PC-9 (cell line): Measurements from ENCODE around the gene MFRP. TPM values are rescaled to one million over a fixed set of nuclear protein-coding genes. Genes with fewer than 3 reads are reported as not detected.

Experiments used
- BruUV-seq: library from RNA; stranded (reverse); fragments of 400-500 nt; replicated peaks from 2 replicates; lab custom pipeline; 2021; lab: Mats Ljungman, UMichigan
- CTCF ChIA-PET: fragments of 300-600 bp; sonication (Branson Sonifier 250); formaldehyde crosslinking; loops from one replicate; lab custom pipeline; 2022; ENCODE audit warnings: antibody characterized with exemption; lab: Charles Lee
- POLR2A ChIA-PET: fragments of 300-600 bp; sonication (Branson Sonifier 250); formaldehyde crosslinking; loops from one replicate; lab custom pipeline; 2022; ENCODE audit warnings: antibody characterized with exemption; ENCODE audit not compliant: unreplicated experiment; lab: Charles Lee
- DNase-seq, 2 experiments: peaks; one replicate each; pipeline versions ENCODE4 v3.0.0 to v3.0.0-alpha.2; 2015 to 2022; ENCODE audit warnings: mixed read lengths in 1 of 2
- H2AFZ ChIP-seq: fragments of 200-600 bp; sonication (generic); 2 replicates; pipeline ENCODE4 v1.8.1; 2017; ENCODE audit warnings: antibody characterized with exemption
- H3F3A ChIP-seq: fragments of 200-600 bp; sonication (generic); 2 replicates; pipeline ENCODE4 v1.8.1; 2017; ENCODE audit warnings: antibody characterized with exemption, mild to moderate bottlenecking, low read depth; ENCODE audit not compliant: insufficient read depth
- H3K27ac ChIP-seq: fragments of 200-600 bp; sonication (generic); 2 replicates; pipeline ENCODE4 v1.6.1; 2016; ENCODE audit warnings: mixed run types
- H3K27me3 ChIP-seq: fragments of 200-600 bp; sonication (generic); 2 replicates; pipeline ENCODE4 v1.6.1; 2016; ENCODE audit warnings: low read depth, mixed run types; ENCODE audit not compliant: insufficient read depth
- H3K36me3 ChIP-seq: fragments of 200-600 bp; sonication (generic); 2 replicates; pipeline ENCODE4 v1.6.1; 2016; ENCODE audit warnings: low read depth, mixed run types
- H3K4me1 ChIP-seq: fragments of 200-600 bp; sonication (generic); replicated peaks from 2 replicates; pipeline ENCODE4 v1.6.1; 2016; ENCODE audit warnings: mixed run types; ENCODE audit not compliant: insufficient read depth
- H3K4me2 ChIP-seq: fragments of 200-600 bp; sonication (generic); 2 replicates; pipeline ENCODE4 v1.6.1; 2017; ENCODE audit warnings: mixed run types
- H3K4me3 ChIP-seq: fragments of 200-600 bp; sonication (generic); 2 replicates; pipeline ENCODE4 v1.6.1; 2016; ENCODE audit warnings: mixed run types
- H3K79me2 ChIP-seq: fragments of 200-600 bp; sonication (generic); 2 replicates; pipeline ENCODE4 v1.6.1; 2017; ENCODE audit warnings: low read depth, mixed run types
- H3K9me2 ChIP-seq: fragments of 200-600 bp; sonication (generic); 2 replicates; pipeline ENCODE4 v1.8.1; 2017; ENCODE audit warnings: mild to moderate bottlenecking; ENCODE audit not compliant: insufficient read depth
- H3K9me3 ChIP-seq: fragments of 200-600 bp; sonication (generic); 2 replicates; pipeline ENCODE4 v1.8.1; 2016; ENCODE audit warnings: low read depth; ENCODE audit not compliant: insufficient read depth
- H4K20me1 ChIP-seq: fragments of 200-600 bp; sonication (generic); 2 replicates; pipeline ENCODE4 v1.8.1; 2017; ENCODE audit not compliant: insufficient read depth
- EZH2 ChIP-seq: fragments of 200-600 bp; sonication (generic); IDR thresholded peaks from 2 replicates; pipeline ENCODE4 v1.8.0; 2017; ENCODE audit warnings: antibody characterized with exemption, low read depth
- intact Hi-C: fragments of 100-400 bp; cut with micrococcal nuclease; formaldehyde crosslinking; loops from one replicate; pipeline ENCODE4 v1.10.0; 2022; ENCODE audit not compliant: unreplicated experiment
- total RNA-seq: library from RNA; stranded (reverse); gene quantifications from 2 replicates; pipeline ENCODE4 v1.2.3, GENCODE V29; 2021
- TF ChIP-seq, protein P1 (sequence below): fragments of 200-600 bp; sonication (generic); conservative IDR thresholded peaks from 2 replicates; pipeline ENCODE4 v1.6.1; 2017; ENCODE audit warnings: mixed run types, antibody characterized with exemption, mild to moderate bottlenecking, moderate library complexity

The MFRP gene
- total RNA-seq, 1 experiment from 2014 or later, result not detected

DNA sequence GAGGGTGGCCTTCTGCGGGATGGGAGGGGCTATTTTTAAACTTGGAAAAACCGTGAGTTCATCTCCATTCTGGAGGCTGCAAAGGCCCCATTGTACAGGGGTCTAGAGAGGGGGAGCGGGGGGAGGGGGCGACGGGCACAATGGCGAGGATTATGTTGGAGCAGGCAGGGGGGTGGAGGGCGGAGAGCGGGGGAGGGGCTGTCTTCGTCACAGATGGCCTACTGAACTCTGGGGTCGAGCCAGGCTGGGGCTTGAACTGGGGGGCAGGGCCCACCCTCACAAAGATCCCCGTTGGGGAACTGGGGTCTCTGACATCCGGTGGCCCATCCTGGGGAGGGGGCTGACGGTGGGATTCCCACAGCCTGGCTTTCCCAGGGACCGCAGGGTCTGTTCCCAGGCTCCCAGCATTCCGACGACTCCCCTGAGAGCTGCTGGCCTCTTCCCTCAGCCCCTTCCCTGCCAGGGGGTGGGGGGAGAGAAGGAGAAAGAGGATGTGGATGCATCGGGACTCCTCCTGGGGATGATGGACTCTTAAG, 26.2 kb downstream of the MFRP start:
- Histone ChIP-seq H3K27me3 (peaks cover 20% of the 10 kb centered on the region), H2AFZ (no peak overlapping the region), H3K36me3 (no peaks in the 10 kb centered on the region), H3K79me2 (no peaks in the 10 kb centered on the region), H3F3A (peaks cover 25% of the 10 kb centered on the region; the same call in 1 of the 2 replicates), H3K27ac (no peak overlapping the region), H3K4me1 (peaks cover 41% of the 10 kb centered on the region), H3K9me2 (no peaks in the 10 kb centered on the region), H3K4me3 (peak overlapping the region; percentile 61; the same call in 1 of the 2 replicates), H4K20me1 (no peaks in the 10 kb centered on the region), H3K9me3 (no peaks in the 10 kb centered on the region), H3K4me2 (peak overlapping the region; percentile 93)
- ChIA-PET POLR2A (interaction anchor here (0.7 kb wide), 4 partner anchors 109 to 279 kb away, joined by 3 to 7 read pairs (median 3); no protein-coding TSS in a partner anchor), CTCF (interaction anchor here (0.5 kb wide), 1 partner anchor 250 kb away, joined by 3 read pairs; no protein-coding TSS in a partner anchor)
- BruUV-seq, result no TSS peak
- DNase-seq, result no peak
- TF ChIP-seq EZH2, result no peak
- TF ChIP-seq, protein P1, sequence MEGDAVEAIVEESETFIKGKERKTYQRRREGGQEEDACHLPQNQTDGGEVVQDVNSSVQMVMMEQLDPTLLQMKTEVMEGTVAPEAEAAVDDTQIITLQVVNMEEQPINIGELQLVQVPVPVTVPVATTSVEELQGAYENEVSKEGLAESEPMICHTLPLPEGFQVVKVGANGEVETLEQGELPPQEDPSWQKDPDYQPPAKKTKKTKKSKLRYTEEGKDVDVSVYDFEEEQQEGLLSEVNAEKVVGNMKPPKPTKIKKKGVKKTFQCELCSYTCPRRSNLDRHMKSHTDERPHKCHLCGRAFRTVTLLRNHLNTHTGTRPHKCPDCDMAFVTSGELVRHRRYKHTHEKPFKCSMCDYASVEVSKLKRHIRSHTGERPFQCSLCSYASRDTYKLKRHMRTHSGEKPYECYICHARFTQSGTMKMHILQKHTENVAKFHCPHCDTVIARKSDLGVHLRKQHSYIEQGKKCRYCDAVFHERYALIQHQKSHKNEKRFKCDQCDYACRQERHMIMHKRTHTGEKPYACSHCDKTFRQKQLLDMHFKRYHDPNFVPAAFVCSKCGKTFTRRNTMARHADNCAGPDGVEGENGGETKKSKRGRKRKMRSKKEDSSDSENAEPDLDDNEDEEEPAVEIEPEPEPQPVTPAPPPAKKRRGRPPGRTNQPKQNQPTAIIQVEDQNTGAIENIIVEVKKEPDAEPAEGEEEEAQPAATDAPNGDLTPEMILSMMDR, result no peak
- intact Hi-C loops, result loop anchor here (5.0 kb wide), 1 partner anchor 303 kb away; the partner anchor contains the start of genes RPS25 and TRAPPC4

DNA sequence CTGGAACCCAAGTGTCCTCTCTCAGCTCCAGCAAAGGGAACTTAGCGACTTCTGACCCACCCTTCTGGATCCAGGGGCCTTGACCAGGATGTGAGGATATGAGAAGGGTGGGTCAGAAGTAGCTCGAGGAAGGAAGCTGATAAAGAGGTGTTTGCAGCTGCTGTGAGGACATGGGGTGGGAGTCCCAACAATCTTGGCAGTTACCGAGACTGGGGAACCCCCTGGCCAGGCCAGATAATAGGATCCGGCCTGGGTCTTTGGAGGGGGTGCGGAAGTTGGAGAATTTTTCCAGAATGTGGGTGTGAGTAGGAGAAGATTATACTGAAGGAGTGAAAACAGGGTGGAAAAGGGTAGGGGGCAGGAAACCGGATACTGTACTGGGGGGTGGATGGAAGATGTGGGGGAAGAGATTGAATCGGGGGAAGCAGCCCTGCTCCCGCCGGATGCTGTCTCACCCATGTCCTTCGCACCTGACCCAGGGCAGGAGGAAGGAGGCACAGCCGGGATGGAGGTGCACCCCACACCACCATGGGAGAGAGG, 26.7 kb downstream of the MFRP start:
- H3K4me2 ChIP-seq, result no peak overlapping the region
- H3K79me2 ChIP-seq, result no peaks in the 10 kb centered on the region
- H3F3A ChIP-seq, result peaks cover 25% of the 10 kb centered on the region; the same call in 1 of the 2 replicates
- ChIA-PET CTCF (interaction anchor here (0.5 to 1.1 kb wide), 2 partner anchors 19 to 249 kb away, joined by 3 read pairs; no protein-coding TSS in a partner anchor), POLR2A (interaction anchor here (0.7 kb wide), 1 partner anchor 151 kb away, joined by 5 read pairs; no protein-coding TSS in a partner anchor)
- H3K4me3 ChIP-seq, result no peak overlapping the region
- H3K4me1 ChIP-seq, result peaks cover 44% of the 10 kb centered on the region
- no peak overlapping the region for H3K27ac ChIP-seq
- intact Hi-C loops, result loop anchor here (5.0 kb wide), 4 partner anchors 112 to 407 kb away; partner anchors contain the start of genes CBL, DPAGT1, RPS25 and TRAPPC4
- H2AFZ ChIP-seq, result no peak overlapping the region
- TF ChIP-seq EZH2, result no peak
- no peaks in the 10 kb centered on the region for H3K36me3 ChIP-seq
- H3K27me3 ChIP-seq, result peaks cover 20% of the 10 kb centered on the region
- H3K9me3 ChIP-seq, result no peaks in the 10 kb centered on the region
- BruUV-seq, result no TSS peak
- DNase-seq, result no peak
- H4K20me1 ChIP-seq, result no peaks in the 10 kb centered on the region
- no peaks in the 10 kb centered on the region for H3K9me2 ChIP-seq

DNA sequence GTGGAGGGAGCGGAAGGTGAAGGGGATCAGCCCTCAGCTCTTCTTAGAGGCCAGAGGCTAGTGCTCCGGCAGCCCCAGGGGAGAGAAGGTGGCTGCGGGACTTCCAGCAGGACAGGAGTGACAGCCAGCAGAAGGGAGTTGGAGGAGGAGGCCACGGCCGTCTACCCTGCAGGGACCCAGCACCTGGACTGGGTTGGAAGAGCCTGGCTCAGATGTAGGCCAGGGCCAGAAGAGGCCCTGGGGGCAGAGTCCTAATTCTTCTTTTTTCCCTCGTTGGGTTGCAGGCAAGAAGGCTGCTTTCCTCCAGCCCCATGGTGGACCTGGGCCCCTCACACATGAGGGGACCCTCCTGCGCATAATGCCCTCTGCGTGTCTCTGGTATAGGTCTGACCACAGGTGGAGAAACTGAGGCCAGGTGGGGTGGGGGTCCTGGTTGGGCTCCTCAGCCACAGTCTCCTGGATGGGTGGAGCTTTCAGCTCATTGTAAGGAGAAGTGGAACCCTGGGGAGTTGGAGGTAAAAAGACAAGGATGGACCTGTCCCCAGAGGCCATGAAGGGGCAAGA, 27.3 kb downstream of the MFRP start:
- peaks cover 20% of the 10 kb centered on the region for H3K27me3 ChIP-seq
- no peak overlapping the region for H2AFZ ChIP-seq
- ChIA-PET CTCF (interaction anchor here (0.6 to 1.1 kb wide), 2 partner anchors 10 to 19 kb away, joined by 3 to 8 read pairs; no protein-coding TSS in a partner anchor), POLR2A (interaction anchor here (0.5 to 0.7 kb wide), 2 partner anchors 113 to 150 kb away, joined by 4 to 5 read pairs; partner anchors contain the start of gene CBL)
- no peaks in the 10 kb centered on the region for H3K9me3 ChIP-seq
- BruUV-seq, result TSS peak; percentile 12
- no peaks in the 10 kb centered on the region for H4K20me1 ChIP-seq
- DNase-seq, result no peak
- H3K9me2 ChIP-seq, result no peaks in the 10 kb centered on the region
- intact Hi-C loops, result loop anchor here (5.0 kb wide), 3 partner anchors 112 to 407 kb away; partner anchors contain the start of genes CBL and DPAGT1
- H3K36me3 ChIP-seq, result no peaks in the 10 kb centered on the region
- peaks cover 44% of the 10 kb centered on the region for H3K4me1 ChIP-seq
- H3K79me2 ChIP-seq, result no peaks in the 10 kb centered on the region
- no peak for TF ChIP-seq EZH2
- TF ChIP-seq, protein P1, result no peak
- H3K4me3 ChIP-seq, result no peak overlapping the region
- H3K27ac ChIP-seq, result no peak overlapping the region
- H3F3A ChIP-seq, result peaks cover 25% of the 10 kb centered on the region; the same call in 1 of the 2 replicates
- peak overlapping the region; percentile 31; the same call in 1 of the 2 replicates for H3K4me2 ChIP-seq
